Gastrocnemius medialis (tissue), 4 donors: ENCODE results near the gene MAN1C1. TPM values are rescaled to one million over a fixed set of nuclear protein-coding genes. Genes with fewer than 3 reads are reported as not detected.

Experiments used
- ATAC-seq, 2 donors: fragments of 150-250 bp; one replicate each; pipeline ENCODE4 v1.9.1; 2016
- DNase-seq, 2 donors: peaks; one replicate each; pipeline ENCODE4 v3.0.0-alpha.2; 2019
- H3K27ac ChIP-seq, 4 donors: fragments of 200-600 bp; sonication (generic); 1 replicate in 1 of 4; 2 replicates in 3 of 4; pipeline ENCODE4 v1.5.1; 2016 to 2018; ENCODE audit warnings: mild to moderate bottlenecking in 2 of 4, moderate library complexity in 1 of 4
- H3K27me3 ChIP-seq, 3 donors: fragments of 200-600 bp; sonication (generic) in 2 of 3; 1 replicate in 1 of 3; 2 replicates in 2 of 3; pipeline versions ENCODE4 v1.5.1 to v1.6.0; 2016 to 2019; ENCODE audit warnings: mild to moderate bottlenecking in 1 of 3, moderate library complexity in 1 of 3
- H3K36me3 ChIP-seq, 2 donors: fragments of 200-600 bp; sonication (generic) in 1 of 2; one replicate each; pipeline ENCODE4 v1.5.1; 2017 to 2018
- H3K4me1 ChIP-seq, 2 donors: fragments of 200-600 bp; sonication (generic) in 1 of 2; one replicate each; pipeline ENCODE4 v1.5.1; 2016 to 2017; ENCODE audit warnings: mild to moderate bottlenecking in 2 of 2
- H3K4me3 ChIP-seq, 4 donors: fragments of 200-600 bp; sonication (generic) in 3 of 4; 1 replicate in 1 of 4; 2 replicates in 3 of 4; pipeline ENCODE4 v1.5.1; 2016 to 2019; ENCODE audit warnings: mild to moderate bottlenecking in 2 of 4
- H3K9me3 ChIP-seq, 3 donors: fragments of 200-600 bp; sonication (generic) in 2 of 3; 1 replicate in 1 of 3; 2 replicates in 2 of 3; pipeline ENCODE4 v1.5.1; 2016 to 2019
- CTCF ChIP-seq, 5 experiments: fragments of 450-650 bp in 3 of 5; fragments of 200-600 bp in 2 of 5; sonication (generic) in 2 of 5; IDR thresholded peaks in 4 of 5; conservative IDR thresholded peaks in 1 of 5; 1 replicate in 4 of 5; 2 replicates in 1 of 5; pipeline ENCODE4 v1.5.1; 2016 to 2019; ENCODE audit warnings: antibody characterized with exemption in 5 of 5, mild to moderate bottlenecking in 3 of 5, moderate library complexity in 3 of 5
- POLR2A ChIP-seq, 2 donors: fragments of 450-650 bp; IDR thresholded peaks; one replicate each; pipeline ENCODE4 v1.6.1; 2017; ENCODE audit warnings: antibody characterized with exemption in 2 of 2, mild to moderate bottlenecking in 2 of 2, moderate library complexity in 2 of 2
- in situ Hi-C, 4 donors: fragments of 200-750 bp; cut with MboI; loops; one replicate each; pipeline versions ENCODE4 v1.15.0 to v1.8.0; 2017; ENCODE audit warnings: low sequenced_read_pairs in 4 of 4
- intact Hi-C: fragments of 100-400 bp; cut with DNase I; formaldehyde crosslinking; loops from one replicate; pipeline ENCODE4 v1.15.1; 2023; ENCODE audit warnings: low total_unique reads
- total RNA-seq, 4 donors: library from RNA; depleted of rRNA; stranded (reverse); fragments of >200 nt; gene quantifications; one replicate each; pipeline versions ENCODE4 v1.1.0 to v1.2.3, GENCODE V29; 2016

Gene MAN1C1
- total RNA-seq, 4 donors from 2014 or later = 2.0 to 4.4 (median 2.5) TPM

GRCh38 chr1:25700626-25701025, 84.0 kb downstream of the MAN1C1 start:
- H3K27me3 ChIP-seq = no peaks in the 10 kb centered on the region
- TF ChIP-seq CTCF (IDR thresholded peaks at IDR 0.05 in 4 of 5, conservative IDR thresholded peaks at IDR 0.05 in 1 of 5) (peak in 1 of 5 experiments; percentile 18), POLR2A (IDR thresholded peaks at IDR 0.05) (no peak)
- ATAC-seq = no peak
- intact Hi-C loops (loop anchor here (1.0 to 2.0 kb wide), 3 partner anchors 42 to 84 kb away; partner anchors contain the start of gene MAN1C1), in situ Hi-C loops (no loop called here)
- H3K4me3 ChIP-seq = no peak overlapping the region
- no peaks in the 10 kb centered on the region for H3K9me3 ChIP-seq
- DNase-seq = no peak
- peaks cover 41 to 43% of the 10 kb centered on the region in 2 donors for H3K4me1 ChIP-seq
- H3K36me3 ChIP-seq = no peaks in the 10 kb centered on the region
- H3K27ac ChIP-seq = peak overlapping the region; percentile 84 to 92 (median 87)

GRCh38 chr1:25701030-25701785, 84.6 kb downstream of the MAN1C1 start:
- no peaks in the 10 kb centered on the region for H3K36me3 ChIP-seq
- intact Hi-C loops = loop anchor here (2.0 kb wide), 2 partner anchors 42 to 84 kb away; partner anchors contain the start of gene MAN1C1
- in situ Hi-C loops = no loop called here
- ATAC-seq (no peak), DNase-seq (no peak)
- H3K4me1 ChIP-seq = peaks cover 37 to 40% of the 10 kb centered on the region in 2 donors
- H3K27me3 ChIP-seq = no peaks in the 10 kb centered on the region
- no peak overlapping the region for H3K4me3 ChIP-seq
- H3K9me3 ChIP-seq = no peaks in the 10 kb centered on the region
- peak overlapping the region; percentile 84 to 92 (median 87) for H3K27ac ChIP-seq
- TF ChIP-seq POLR2A (IDR thresholded peaks at IDR 0.05) (no peak), CTCF (IDR thresholded peaks at IDR 0.05 in 4 of 5, conservative IDR thresholded peaks at IDR 0.05 in 1 of 5) (no peak)

- Histone ChIP-seq H3K4me1 (peaks cover 39 to 43% of the 10 kb centered on the region in 2 donors), H3K9me3 (no peaks in the 10 kb centered on the region)
Measured at GRCh38 chr1:25702101-25702775, 85.6 kb downstream of the MAN1C1 start.

GRCh38 chr1:25703041-25703440, 86.5 kb downstream of the MAN1C1 start:
- intact Hi-C loops (no loop called here), in situ Hi-C loops (no loop called here)
- ATAC-seq = no peak
- DNase-seq = no peak
- no peak overlapping the region for H3K27ac ChIP-seq
- H3K4me1 ChIP-seq = peaks cover 38 to 42% of the 10 kb centered on the region in 2 donors
- H3K9me3 ChIP-seq = no peaks in the 10 kb centered on the region
- no peak overlapping the region for H3K4me3 ChIP-seq
- H3K36me3 ChIP-seq = no peaks in the 10 kb centered on the region
- no peak for TF ChIP-seq POLR2A (IDR thresholded peaks at IDR 0.05)
- no peak for TF ChIP-seq CTCF (IDR thresholded peaks at IDR 0.05 in 4 of 5, conservative IDR thresholded peaks at IDR 0.05 in 1 of 5)
- no peaks in the 10 kb centered on the region for H3K27me3 ChIP-seq

More at GRCh38 chr1:25702101-25702775, 85.6 kb downstream of the MAN1C1 start:
- no peak overlapping the region for H3K27ac ChIP-seq
- no peaks in the 10 kb centered on the region for H3K36me3 ChIP-seq
- no peak overlapping the region for H3K4me3 ChIP-seq
- in situ Hi-C loops (no loop called here), intact Hi-C loops (no loop called here)
- no peak for DNase-seq
- no peaks in the 10 kb centered on the region for H3K27me3 ChIP-seq
- TF ChIP-seq POLR2A (IDR thresholded peaks at IDR 0.05) (no peak), CTCF (IDR thresholded peaks at IDR 0.05 in 4 of 5, conservative IDR thresholded peaks at IDR 0.05 in 1 of 5) (no peak)
- no peak for ATAC-seq
